ENCODE measurements around the gene DCLK3. TPM values are rescaled to one million over a fixed set of nuclear protein-coding genes. Genes with fewer than 3 reads are reported as not detected.

Gene DCLK3
- total RNA-seq, 1 experiment from 2014 or later = 1.4 TPM

DNA sequence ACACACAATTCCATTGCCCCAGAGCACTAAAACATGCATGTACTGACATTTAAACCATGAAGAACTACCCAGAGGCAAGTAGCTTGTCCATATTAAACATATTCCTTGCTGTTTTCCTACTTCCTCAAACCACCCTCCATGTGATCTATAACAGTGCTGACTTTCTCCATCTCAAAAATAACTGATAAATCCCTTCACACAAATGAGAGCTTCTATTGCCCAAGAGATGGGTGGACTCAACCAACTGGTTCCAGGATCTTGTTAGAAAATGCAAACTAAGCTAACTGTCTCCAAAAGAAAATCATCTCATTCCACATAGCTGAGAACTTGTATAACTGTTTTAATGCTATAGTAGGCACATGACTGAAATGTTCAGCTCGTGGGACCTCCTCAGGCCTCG is 29.6 kb downstream of the DCLK3 start:
- Histone ChIP-seq H3T11ph (ENCODE audit: low read length) (no peak overlapping the region), H3K18ac (ENCODE audit: insufficient read length, low read depth, low read length) (no peak overlapping the region), H2BK20ac (ENCODE audit: low read depth, low read length, poor library complexity, severe bottlenecking) (no peak overlapping the region), H3K4me1 (ENCODE audit: insufficient read depth, low read length) (no peaks in the 10 kb centered on the region), H3K79me1 (ENCODE audit: insufficient read depth, low read depth, low read length, poor library complexity, severe bottlenecking) (no peaks in the 10 kb centered on the region), H3K23ac (ENCODE audit: insufficient read length, low read depth, low read length) (no peak overlapping the region), H4K20me1 (ENCODE audit: control insufficient read depth, insufficient read depth, insufficient read length) (no peaks in the 10 kb centered on the region), H4K91ac (ENCODE audit: insufficient read length, low read depth, low read length) (no peak overlapping the region), H2AK5ac (ENCODE audit: insufficient read length, low read length) (no peak overlapping the region), H3K4me2 (ENCODE audit: insufficient read depth, insufficient read length, low read length) (no peak overlapping the region), H3K27me3 (ENCODE audit: insufficient read depth, low read length) (no peaks in the 10 kb centered on the region), H3K9me3 (ENCODE audit: control insufficient read depth, low read depth, low read length) (no peaks in the 10 kb centered on the region), H4K5ac (ENCODE audit: insufficient read length, low read depth, low read length) (no peak overlapping the region), H3K56ac (ENCODE audit: insufficient read length, low read depth, low read length) (no peak overlapping the region), H3K4ac (ENCODE audit: low read depth, low read length) (no peak overlapping the region), H3K79me2 (ENCODE audit: insufficient read depth, low read length) (no peaks in the 10 kb centered on the region), H3K23me2 (ENCODE audit: insufficient read length, low read depth, low read length, poor library complexity, severe bottlenecking) (no peaks in the 10 kb centered on the region), H3K9ac (ENCODE audit: extremely low read depth, insufficient read length, low read length) (no peak overlapping the region), H2AFZ (ENCODE audit: low read length) (no peak overlapping the region), H3K27ac (ENCODE audit: insufficient read length, low read depth, low read length) (no peak overlapping the region), H2BK5ac (ENCODE audit: insufficient read length, low read length) (no peak overlapping the region), H2BK120ac (ENCODE audit: low read depth, low read length, poor library complexity, severe bottlenecking) (no peak overlapping the region), H2BK15ac (ENCODE audit: low read depth, low read length) (no peak overlapping the region), H4K8ac (replicated peaks; ENCODE audit: insufficient read length, low read depth, low read length) (no peak overlapping the region), H3K14ac (ENCODE audit: insufficient read depth, low read length) (no peak overlapping the region), H2BK12ac (ENCODE audit: insufficient read length, low read depth, low read length) (no peak overlapping the region)
- Mint-ChIP-seq H3K4me1 (no peaks in the 10 kb centered on the region), H3K4me3 (no peak overlapping the region), H3K9me3 (no peaks in the 10 kb centered on the region), H3K36me3 (ENCODE audit: insufficient read depth in 1 of 3, low read depth in 3 of 3) (0 out of 7 replicates have a peak, but pooled peaks cover 0 to 3% (median 0%) of the 10 kb centered on the region in 3 experiments), H3K27ac (no peak overlapping the region), H3K27me3 (ENCODE audit: low read depth) (peaks cover 4% of the 10 kb centered on the region)
- TF ChIP-seq, protein P1, sequence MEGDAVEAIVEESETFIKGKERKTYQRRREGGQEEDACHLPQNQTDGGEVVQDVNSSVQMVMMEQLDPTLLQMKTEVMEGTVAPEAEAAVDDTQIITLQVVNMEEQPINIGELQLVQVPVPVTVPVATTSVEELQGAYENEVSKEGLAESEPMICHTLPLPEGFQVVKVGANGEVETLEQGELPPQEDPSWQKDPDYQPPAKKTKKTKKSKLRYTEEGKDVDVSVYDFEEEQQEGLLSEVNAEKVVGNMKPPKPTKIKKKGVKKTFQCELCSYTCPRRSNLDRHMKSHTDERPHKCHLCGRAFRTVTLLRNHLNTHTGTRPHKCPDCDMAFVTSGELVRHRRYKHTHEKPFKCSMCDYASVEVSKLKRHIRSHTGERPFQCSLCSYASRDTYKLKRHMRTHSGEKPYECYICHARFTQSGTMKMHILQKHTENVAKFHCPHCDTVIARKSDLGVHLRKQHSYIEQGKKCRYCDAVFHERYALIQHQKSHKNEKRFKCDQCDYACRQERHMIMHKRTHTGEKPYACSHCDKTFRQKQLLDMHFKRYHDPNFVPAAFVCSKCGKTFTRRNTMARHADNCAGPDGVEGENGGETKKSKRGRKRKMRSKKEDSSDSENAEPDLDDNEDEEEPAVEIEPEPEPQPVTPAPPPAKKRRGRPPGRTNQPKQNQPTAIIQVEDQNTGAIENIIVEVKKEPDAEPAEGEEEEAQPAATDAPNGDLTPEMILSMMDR (conservative IDR thresholded peaks at IDR 0.05) = no peak
- no peak for DNase-seq
- whole genome bisulfite sequencing (ENCODE audit: extremely low coverage, insufficient read length, low lambda C conversion rate) = no CpG with 5 or more reads among the region's 2 CpGs

Data from H9 (cell line).